ENCODE results near the gene LAMA5.

The LAMA5 gene

DNA sequence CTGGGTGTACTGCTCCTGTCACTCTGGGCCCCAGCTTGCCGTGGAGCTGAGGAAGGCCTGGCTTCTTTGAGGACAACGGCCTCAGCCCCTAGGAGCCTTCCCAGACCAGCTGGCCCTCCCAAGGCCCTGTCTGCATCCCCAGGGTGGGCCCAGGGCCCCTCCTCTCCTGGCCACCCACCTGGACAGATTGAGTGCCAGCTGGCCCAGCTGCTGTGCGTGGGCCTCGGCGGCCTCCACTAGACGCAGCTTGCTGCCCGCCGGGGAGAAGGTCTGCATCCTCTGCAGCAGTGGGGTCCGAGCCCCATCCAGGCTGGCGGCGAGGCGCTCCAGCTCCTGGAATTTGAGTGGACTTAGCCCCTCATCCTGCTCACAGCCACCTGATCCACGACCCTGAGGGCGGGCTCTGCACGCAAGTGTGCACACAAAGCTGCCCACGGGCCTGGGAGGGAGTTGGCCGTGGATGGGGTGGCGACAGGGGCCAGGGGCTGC, 49.9 kb downstream of the LAMA5 start:
- Histone ChIP-seq H3K36me3 (ENCODE audit: control insufficient read depth, insufficient read depth, low read length, severe bottlenecking) (no peaks in the 10 kb centered on the region), H3K9ac (ENCODE audit: low read length) (no peak overlapping the region), H3K9me3 (ENCODE audit: control insufficient read depth, low read length) (no peaks in the 10 kb centered on the region), H3K27me3 (replicated peaks; ENCODE audit: control insufficient read depth, insufficient read depth, low read length) (no peaks in the 10 kb centered on the region), H3K4me3 (ENCODE audit: low read length) (no peak overlapping the region), H3K4me1 (ENCODE audit: control insufficient read depth, insufficient read depth, low read length) (peaks cover 2% of the 10 kb centered on the region)
- DNase-seq (ENCODE audit: low read depth) = no peak

GRCh38 chr20:62316331-62317166, 50.6 kb downstream of the LAMA5 start:
- Histone ChIP-seq H3K36me3 (ENCODE audit: control insufficient read depth, insufficient read depth, low read length, severe bottlenecking) (no peaks in the 10 kb centered on the region), H3K4me1 (ENCODE audit: control insufficient read depth, insufficient read depth, low read length) (peaks cover 2% of the 10 kb centered on the region), H3K4me3 (ENCODE audit: low read length) (no peak overlapping the region), H3K9ac (ENCODE audit: low read length) (no peak overlapping the region), H3K27me3 (replicated peaks; ENCODE audit: control insufficient read depth, insufficient read depth, low read length) (no peaks in the 10 kb centered on the region), H3K9me3 (ENCODE audit: control insufficient read depth, low read length) (no peaks in the 10 kb centered on the region)
- DNase-seq (ENCODE audit: low read depth) = no peak

GRCh38 chr20:62315773-62316172, 51.3 kb downstream of the LAMA5 start:
- no peak for DNase-seq (ENCODE audit: low read depth)
- H3K36me3 ChIP-seq (ENCODE audit: control insufficient read depth, insufficient read depth, low read length, severe bottlenecking) = no peaks in the 10 kb centered on the region
- no peaks in the 10 kb centered on the region for H3K9me3 ChIP-seq (ENCODE audit: control insufficient read depth, low read length)

DNA sequence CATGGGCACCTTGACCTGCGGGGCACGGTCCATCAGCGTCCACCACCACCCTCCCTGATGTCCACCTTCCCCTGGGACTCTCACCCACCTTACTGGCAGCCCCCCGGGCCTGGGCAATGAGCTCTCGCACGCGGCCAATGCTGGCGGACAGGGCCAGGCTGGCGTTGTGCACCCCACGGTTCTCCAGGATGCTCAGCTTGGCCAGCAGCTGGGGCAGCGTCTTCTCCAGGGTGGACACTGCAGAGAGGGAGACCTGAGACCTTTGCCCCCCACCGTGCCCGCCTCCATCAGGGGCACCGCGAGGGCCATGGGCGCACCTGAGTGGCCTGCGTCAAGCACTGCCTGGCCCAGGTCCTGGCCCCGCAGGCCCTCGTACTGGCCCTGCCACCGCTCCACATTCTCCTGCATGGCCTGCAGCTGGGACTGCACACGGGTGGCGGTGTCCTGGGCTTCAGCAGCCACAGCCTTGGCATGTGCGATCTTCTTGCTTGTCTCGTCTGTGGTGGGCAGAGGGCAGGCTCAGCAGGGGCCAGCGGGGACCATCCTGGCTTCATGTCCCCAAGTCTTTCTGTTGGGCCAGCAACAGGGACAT, 52.3 kb downstream of the LAMA5 start:
- DNase-seq (ENCODE audit: low read depth) = no peak
- Histone ChIP-seq H3K4me3 (ENCODE audit: low read length) (no peak overlapping the region), H3K4me1 (ENCODE audit: control insufficient read depth, insufficient read depth, low read length) (peaks cover 2% of the 10 kb centered on the region), H3K27me3 (replicated peaks; ENCODE audit: control insufficient read depth, insufficient read depth, low read length) (no peaks in the 10 kb centered on the region), H3K36me3 (ENCODE audit: control insufficient read depth, insufficient read depth, low read length, severe bottlenecking) (no peaks in the 10 kb centered on the region), H3K9ac (ENCODE audit: low read length) (no peak overlapping the region), H3K9me3 (ENCODE audit: control insufficient read depth, low read length) (no peaks in the 10 kb centered on the region)

More at GRCh38 chr20:62315773-62316172, 51.3 kb downstream of the LAMA5 start:
- H3K9ac ChIP-seq (ENCODE audit: low read length) = no peak overlapping the region
- no peak overlapping the region for H3K4me3 ChIP-seq (ENCODE audit: low read length)
- H3K4me1 ChIP-seq (ENCODE audit: control insufficient read depth, insufficient read depth, low read length) = peaks cover 2% of the 10 kb centered on the region
- H3K27me3 ChIP-seq (replicated peaks; ENCODE audit: control insufficient read depth, insufficient read depth, low read length) = no peaks in the 10 kb centered on the region

- no peak overlapping the region for H3K9ac ChIP-seq (ENCODE audit: low read length)
- H3K27me3 ChIP-seq (replicated peaks; ENCODE audit: control insufficient read depth, insufficient read depth, low read length) = no peaks in the 10 kb centered on the region
- DNase-seq (ENCODE audit: low read depth) = no peak
- H3K36me3 ChIP-seq (ENCODE audit: control insufficient read depth, insufficient read depth, low read length, severe bottlenecking) = no peaks in the 10 kb centered on the region
- no peaks in the 10 kb centered on the region for H3K9me3 ChIP-seq (ENCODE audit: control insufficient read depth, low read length)
- H3K4me3 ChIP-seq (ENCODE audit: low read length) = no peak overlapping the region
- no peaks in the 10 kb centered on the region for H3K4me1 ChIP-seq (ENCODE audit: control insufficient read depth, insufficient read depth, low read length)
Observed at GRCh38 chr20:62314339-62314638, 52.8 kb downstream of the LAMA5 start.

GRCh38 chr20:62313460-62314338, 53.4 kb downstream of the LAMA5 start:
- no peak overlapping the region for H3K9ac ChIP-seq (ENCODE audit: low read length)
- H3K9me3 ChIP-seq (ENCODE audit: control insufficient read depth, low read length) = no peaks in the 10 kb centered on the region
- H3K27me3 ChIP-seq (replicated peaks; ENCODE audit: control insufficient read depth, insufficient read depth, low read length) = no peaks in the 10 kb centered on the region
- H3K4me3 ChIP-seq (ENCODE audit: low read length) = no peak overlapping the region
- DNase-seq (ENCODE audit: low read depth) = no peak
- peaks cover 6% of the 10 kb centered on the region for H3K36me3 ChIP-seq (ENCODE audit: control insufficient read depth, insufficient read depth, low read length, severe bottlenecking)
- no peaks in the 10 kb centered on the region for H3K4me1 ChIP-seq (ENCODE audit: control insufficient read depth, insufficient read depth, low read length)

- H3K4me1 ChIP-seq (ENCODE audit: control insufficient read depth, insufficient read depth, low read length) = no peaks in the 10 kb centered on the region
- no peak for DNase-seq (ENCODE audit: low read depth)
- H3K4me3 ChIP-seq (ENCODE audit: low read length) = no peak overlapping the region
- no peak overlapping the region for H3K9ac ChIP-seq (ENCODE audit: low read length)
- no peaks in the 10 kb centered on the region for H3K9me3 ChIP-seq (ENCODE audit: control insufficient read depth, low read length)
- H3K27me3 ChIP-seq (replicated peaks; ENCODE audit: control insufficient read depth, insufficient read depth, low read length) = no peaks in the 10 kb centered on the region
- peaks cover 13% of the 10 kb centered on the region for H3K36me3 ChIP-seq (ENCODE audit: control insufficient read depth, insufficient read depth, low read length, severe bottlenecking)
Observed at GRCh38 chr20:62313021-62313420, 54.1 kb downstream of the LAMA5 start.

DNA sequence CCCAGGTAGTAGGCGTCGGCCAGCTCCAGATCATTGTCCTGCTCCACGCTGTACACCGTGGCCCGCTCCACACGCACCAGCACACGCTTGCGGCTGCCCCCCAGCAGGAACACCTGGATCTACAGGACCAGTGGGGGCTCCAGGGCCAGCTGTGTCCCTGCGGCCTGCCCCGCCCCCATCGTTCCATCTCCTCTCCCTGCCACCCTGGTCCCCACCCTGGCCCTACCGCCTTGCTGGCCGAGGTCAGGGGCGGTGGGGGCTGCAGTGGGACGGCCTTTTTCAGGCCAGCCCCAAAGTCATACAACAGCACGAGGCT, 54.5 kb downstream of the LAMA5 start:
- H3K27me3 ChIP-seq (replicated peaks; ENCODE audit: control insufficient read depth, insufficient read depth, low read length) = no peaks in the 10 kb centered on the region
- H3K4me1 ChIP-seq (ENCODE audit: control insufficient read depth, insufficient read depth, low read length) = no peaks in the 10 kb centered on the region
- H3K9ac ChIP-seq (ENCODE audit: low read length) = no peak overlapping the region
- no peak overlapping the region for H3K4me3 ChIP-seq (ENCODE audit: low read length)
- H3K9me3 ChIP-seq (ENCODE audit: control insufficient read depth, low read length) = no peaks in the 10 kb centered on the region
- H3K36me3 ChIP-seq (ENCODE audit: control insufficient read depth, insufficient read depth, low read length, severe bottlenecking) = peaks cover 17% of the 10 kb centered on the region
- no peak for DNase-seq (ENCODE audit: low read depth)

GRCh38 chr20:62311832-62312661, 55.1 kb downstream of the LAMA5 start:
- Histone ChIP-seq H3K36me3 (ENCODE audit: control insufficient read depth, insufficient read depth, low read length, severe bottlenecking) (peaks cover 22% of the 10 kb centered on the region), H3K4me3 (ENCODE audit: low read length) (no peak overlapping the region), H3K9ac (ENCODE audit: low read length) (no peak overlapping the region), H3K27me3 (replicated peaks; ENCODE audit: control insufficient read depth, insufficient read depth, low read length) (no peaks in the 10 kb centered on the region), H3K9me3 (ENCODE audit: control insufficient read depth, low read length) (no peaks in the 10 kb centered on the region), H3K4me1 (ENCODE audit: control insufficient read depth, insufficient read depth, low read length) (no peaks in the 10 kb centered on the region)
- no peak for DNase-seq (ENCODE audit: low read depth)

DNA sequence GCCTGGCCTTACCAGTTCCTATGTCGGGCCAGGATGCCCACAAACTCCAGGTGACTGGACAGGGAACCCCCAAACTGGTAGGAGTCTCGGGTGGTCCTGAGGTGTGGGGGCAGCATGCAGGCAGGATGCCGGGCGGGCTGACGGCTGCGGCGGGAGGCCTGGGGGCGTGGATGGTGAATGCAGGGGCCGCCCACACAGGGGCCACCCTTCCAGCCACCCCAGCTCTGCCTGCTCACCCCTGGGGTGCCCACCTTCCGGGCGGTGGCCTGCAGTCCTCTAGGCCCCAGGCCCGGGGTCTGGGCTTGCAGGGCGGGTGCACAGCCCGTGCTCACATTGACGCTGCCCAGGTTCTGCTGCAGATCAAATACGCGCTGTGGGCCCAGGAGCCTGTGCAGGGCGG, 56.0 kb downstream of the LAMA5 start:
- no peaks in the 10 kb centered on the region for H3K27me3 ChIP-seq (replicated peaks; ENCODE audit: control insufficient read depth, insufficient read depth, low read length)
- no peak for DNase-seq (ENCODE audit: low read depth)
- H3K9me3 ChIP-seq (ENCODE audit: control insufficient read depth, low read length) = no peaks in the 10 kb centered on the region
- no peak overlapping the region for H3K4me3 ChIP-seq (ENCODE audit: low read length)
- H3K36me3 ChIP-seq (ENCODE audit: control insufficient read depth, insufficient read depth, low read length, severe bottlenecking) = peaks cover 31% of the 10 kb centered on the region
- no peaks in the 10 kb centered on the region for H3K4me1 ChIP-seq (ENCODE audit: control insufficient read depth, insufficient read depth, low read length)
- no peak overlapping the region for H3K9ac ChIP-seq (ENCODE audit: low read length)

DNA sequence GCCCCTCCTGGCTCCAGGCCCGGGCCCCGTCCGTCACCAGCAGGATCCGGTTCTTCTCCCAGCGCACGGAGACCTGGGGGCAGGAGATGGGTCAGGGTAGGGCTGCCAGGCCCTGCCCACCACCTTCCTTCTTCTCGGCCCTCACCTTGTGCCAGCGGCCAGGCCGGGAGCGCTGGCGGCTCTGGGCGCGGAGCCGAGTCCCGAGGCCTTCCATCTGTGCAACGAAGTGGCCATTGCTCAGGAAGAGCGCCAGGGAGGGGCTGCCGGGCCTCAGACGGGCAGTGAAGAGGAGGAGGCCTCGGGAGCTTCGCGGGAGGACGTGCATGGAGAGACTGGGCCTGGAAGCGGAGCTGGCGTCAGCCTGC, 56.4 kb downstream of the LAMA5 start:
- Histone ChIP-seq H3K9ac (ENCODE audit: low read length) (no peak overlapping the region), H3K4me1 (ENCODE audit: control insufficient read depth, insufficient read depth, low read length) (peaks cover 3% of the 10 kb centered on the region), H3K4me3 (ENCODE audit: low read length) (no peak overlapping the region), H3K36me3 (ENCODE audit: control insufficient read depth, insufficient read depth, low read length, severe bottlenecking) (peaks cover 35% of the 10 kb centered on the region), H3K27me3 (replicated peaks; ENCODE audit: control insufficient read depth, insufficient read depth, low read length) (no peaks in the 10 kb centered on the region), H3K9me3 (ENCODE audit: control insufficient read depth, low read length) (no peaks in the 10 kb centered on the region)
- DNase-seq (ENCODE audit: low read depth) = no peak
